Measurements from ENCODE around the gene TNNT2.

TNNT2 gene

GRCh38 chr1:201357211-201357610, 20.3 kb downstream of the TNNT2 start:
- no peak for TF ChIP-seq CTCF (IDR thresholded peaks at IDR 0.05; ENCODE audit: low read depth, low read length, missing control alignments)

DNA sequence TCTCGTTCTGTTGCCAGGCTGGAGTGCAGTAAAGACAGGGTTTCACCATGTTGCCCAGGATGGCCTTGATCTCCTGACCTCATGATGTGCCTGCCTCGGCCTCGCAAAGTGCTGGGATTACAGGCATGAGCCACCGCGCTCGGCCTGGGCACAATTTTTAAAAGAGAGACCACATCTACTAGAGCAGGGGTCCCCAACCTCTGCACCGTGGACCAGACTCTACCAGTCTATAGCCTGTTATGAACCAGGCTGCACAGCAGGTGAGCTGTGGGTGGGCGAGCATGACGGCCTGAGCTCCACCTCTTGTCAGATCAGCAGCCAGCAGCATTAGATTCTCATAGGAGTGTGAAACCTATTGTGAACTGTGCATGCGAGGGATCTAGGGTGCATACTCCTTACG, 20.8 kb downstream of the TNNT2 start:
- no peak overlapping the region for H3K4me3 ChIP-seq (replicated peaks; ENCODE audit: low read depth, low read length)
- no peak for DNase-seq (ENCODE audit: extremely low read depth, low read depth)
- TF ChIP-seq CTCF (IDR thresholded peaks at IDR 0.05; ENCODE audit: low read depth, low read length, missing control alignments) = no peak

More at GRCh38 chr1:201357211-201357610, 20.3 kb downstream of the TNNT2 start:
- no peak for DNase-seq (ENCODE audit: extremely low read depth, low read depth)
- H3K4me3 ChIP-seq (replicated peaks; ENCODE audit: low read depth, low read length) = no peak overlapping the region

DNA sequence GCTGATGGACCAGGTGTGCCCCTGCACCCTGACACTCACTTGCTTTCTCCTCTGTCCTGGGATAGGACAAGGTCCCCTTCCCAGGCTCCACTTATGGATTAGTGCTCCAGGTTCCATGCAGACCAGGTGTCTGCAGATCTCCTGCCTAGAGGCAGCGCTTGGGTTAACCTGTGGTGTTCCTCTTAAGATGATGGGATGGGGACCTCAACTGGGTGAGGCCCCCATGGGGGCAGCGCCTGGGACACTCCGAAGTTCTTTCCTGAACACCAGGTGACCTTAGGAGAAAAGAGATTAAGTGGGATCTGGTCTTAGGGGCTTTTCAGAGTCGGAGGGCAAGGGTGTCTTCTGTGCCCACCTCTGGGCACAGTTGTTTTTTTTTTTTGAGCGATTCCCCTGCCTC, 21.2 kb downstream of the TNNT2 start:
- TF ChIP-seq CTCF (IDR thresholded peaks at IDR 0.05; ENCODE audit: low read depth, low read length, missing control alignments) = no peak
- no peak overlapping the region for H3K4me3 ChIP-seq (replicated peaks; ENCODE audit: low read depth, low read length)
- DNase-seq (ENCODE audit: extremely low read depth, low read depth) = no peak

- TF ChIP-seq CTCF (IDR thresholded peaks at IDR 0.05; ENCODE audit: low read depth, low read length, missing control alignments) = no peak
- H3K4me3 ChIP-seq (replicated peaks; ENCODE audit: low read depth, low read length) = no peak overlapping the region
- no peak for DNase-seq (ENCODE audit: extremely low read depth, low read depth)
These were observed 22.0 kb downstream of the TNNT2 start for GRCh38 chr1:201355471-201355870.

DNA sequence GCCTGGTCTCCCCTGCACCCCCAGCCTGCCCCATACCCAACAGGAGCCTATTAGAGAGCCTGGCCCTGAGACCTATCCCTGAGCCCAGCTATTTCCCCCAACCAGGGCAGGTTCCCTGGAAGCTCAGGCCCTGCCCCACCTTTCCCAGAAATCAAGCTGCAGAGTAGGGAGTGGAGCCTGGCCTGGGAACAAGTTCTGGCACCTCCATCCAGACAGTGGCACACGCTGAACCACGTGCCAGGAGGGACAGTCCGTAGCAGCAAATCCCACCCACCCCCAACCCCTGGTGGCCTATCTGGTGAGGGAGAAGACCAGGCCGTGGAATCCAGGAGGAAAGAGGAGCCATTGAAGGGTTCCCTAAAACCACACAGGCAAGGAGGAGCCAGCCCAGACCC, 22.6 kb downstream of the TNNT2 start:
- no peak for TF ChIP-seq CTCF (IDR thresholded peaks at IDR 0.05; ENCODE audit: low read depth, low read length, missing control alignments)
- DNase-seq (ENCODE audit: extremely low read depth, low read depth) = no peak
- H3K4me3 ChIP-seq (replicated peaks; ENCODE audit: low read depth, low read length) = no peak overlapping the region

GRCh38 chr1:201354151-201354900, 23.2 kb downstream of the TNNT2 start:
- no peak overlapping the region for H3K4me3 ChIP-seq (replicated peaks; ENCODE audit: low read depth, low read length)
- no peak for DNase-seq (ENCODE audit: extremely low read depth, low read depth)
- TF ChIP-seq CTCF (IDR thresholded peaks at IDR 0.05; ENCODE audit: low read depth, low read length, missing control alignments) = no peak

Data from HFF-Myc (cell line).